ENCODE data around the gene HOXD13.
A peak's percentile ranks its signal among the peaks of the same experiment; 100 is the strongest.

HOXD13 gene

GRCh38 chr2:176095421-176095820, 2.9 kb downstream of the HOXD13 start:
- no peak for DNase-seq

- DNase-seq = no peak
Measured at GRCh38 chr2:176096243-176096985, 3.9 kb downstream of the HOXD13 start.

GRCh38 chr2:176096986-176097819, 4.7 kb downstream of the HOXD13 start:
- DNase-seq = peak; percentile 48

- no peak for DNase-seq
Measured at GRCh38 chr2:176097820-176098365, 5.4 kb downstream of the HOXD13 start.

GRCh38 chr2:176098366-176099158, 6.0 kb downstream of the HOXD13 start:
- no peak for DNase-seq

GRCh38 chr2:176099159-176099727, 6.7 kb downstream of the HOXD13 start:
- DNase-seq = no peak

- DNase-seq = no peak
Measured at GRCh38 chr2:176099728-176100546, 7.4 kb downstream of the HOXD13 start, which contains the start of gene HOXD12. Gene HOXD12 (plus strand): TSS chr2:176099795. CDS start chr2:176099802, 7 bp downstream.

GRCh38 chr2:176100547-176101140, 8.1 kb downstream of the HOXD13 start:
- no peak for DNase-seq

GRCh38 chr2:176101216-176101830, 8.8 kb downstream of the HOXD13 start:
- no peak for DNase-seq

- no peak for DNase-seq
Measured at GRCh38 chr2:176101842-176102241, 9.3 kb downstream of the HOXD13 start.

GRCh38 chr2:176102309-176102866, 9.9 kb downstream of the HOXD13 start:
- DNase-seq = no peak

GRCh38 chr2:176103194-176103593, 10.7 kb downstream of the HOXD13 start:
- DNase-seq = no peak

GRCh38 chr2:176103742-176104315, 11.3 kb downstream of the HOXD13 start:
- no peak for DNase-seq

GRCh38 chr2:176104316-176105077, 12.0 kb downstream of the HOXD13 start:
- no peak for DNase-seq

GRCh38 chr2:176105078-176105729, 12.7 kb downstream of the HOXD13 start:
- no peak for DNase-seq

GRCh38 chr2:176105730-176106580, 13.4 kb downstream of the HOXD13 start:
- no peak for DNase-seq
